Forelimb muscle (tissue), 1 donor: ENCODE measurements around the gene ESPNL. TPM values are rescaled to one million over a fixed set of nuclear protein-coding genes. Genes with fewer than 3 reads are reported as not detected.
"Not testable (repeated sequence)": the region's sequence is repeated elsewhere in the genome, so short reads cannot be mapped to it uniquely, and the experiment has no call there.

Source experiments
- DNase-seq: peaks from one replicate; pipeline ENCODE4 v3.0.0-alpha.2; 2013; ENCODE audit warnings: low read depth
- polyA plus RNA-seq: library from polyadenylated mRNA; unstranded; fragments of 120-200 nt; gene quantifications from one replicate; pipeline ENCODE4 v1.2.1, GENCODE V29; 2013; ENCODE audit not compliant: insufficient read length

The ESPNL gene
- polyA plus RNA-seq, 1 donor = 2.6 TPM

DNA sequence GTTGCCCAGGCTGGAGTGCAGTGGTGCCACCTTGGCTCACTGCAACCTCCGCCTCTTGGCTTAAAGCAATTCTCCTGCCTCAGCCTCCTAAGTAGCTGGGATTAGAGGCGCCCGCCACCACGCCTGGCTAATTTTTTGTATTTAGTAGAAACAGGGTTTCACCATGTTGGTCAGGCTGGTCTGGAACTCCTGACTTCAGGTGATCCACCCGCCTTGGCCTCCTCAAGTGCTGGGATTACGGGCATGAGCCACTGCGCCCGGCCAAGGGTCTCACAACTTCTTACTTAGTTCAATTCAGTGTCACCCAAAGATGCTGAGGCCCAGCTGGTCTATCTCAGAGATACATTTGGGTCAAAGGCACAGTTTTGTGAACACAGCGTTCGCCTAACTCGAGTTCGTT, 15.6 kb downstream of the ESPNL start:
- DNase-seq = not testable (repeated sequence)

GRCh38 chr2:238116298-238117198, 16.4 kb downstream of the ESPNL start:
- no peak for DNase-seq

DNA sequence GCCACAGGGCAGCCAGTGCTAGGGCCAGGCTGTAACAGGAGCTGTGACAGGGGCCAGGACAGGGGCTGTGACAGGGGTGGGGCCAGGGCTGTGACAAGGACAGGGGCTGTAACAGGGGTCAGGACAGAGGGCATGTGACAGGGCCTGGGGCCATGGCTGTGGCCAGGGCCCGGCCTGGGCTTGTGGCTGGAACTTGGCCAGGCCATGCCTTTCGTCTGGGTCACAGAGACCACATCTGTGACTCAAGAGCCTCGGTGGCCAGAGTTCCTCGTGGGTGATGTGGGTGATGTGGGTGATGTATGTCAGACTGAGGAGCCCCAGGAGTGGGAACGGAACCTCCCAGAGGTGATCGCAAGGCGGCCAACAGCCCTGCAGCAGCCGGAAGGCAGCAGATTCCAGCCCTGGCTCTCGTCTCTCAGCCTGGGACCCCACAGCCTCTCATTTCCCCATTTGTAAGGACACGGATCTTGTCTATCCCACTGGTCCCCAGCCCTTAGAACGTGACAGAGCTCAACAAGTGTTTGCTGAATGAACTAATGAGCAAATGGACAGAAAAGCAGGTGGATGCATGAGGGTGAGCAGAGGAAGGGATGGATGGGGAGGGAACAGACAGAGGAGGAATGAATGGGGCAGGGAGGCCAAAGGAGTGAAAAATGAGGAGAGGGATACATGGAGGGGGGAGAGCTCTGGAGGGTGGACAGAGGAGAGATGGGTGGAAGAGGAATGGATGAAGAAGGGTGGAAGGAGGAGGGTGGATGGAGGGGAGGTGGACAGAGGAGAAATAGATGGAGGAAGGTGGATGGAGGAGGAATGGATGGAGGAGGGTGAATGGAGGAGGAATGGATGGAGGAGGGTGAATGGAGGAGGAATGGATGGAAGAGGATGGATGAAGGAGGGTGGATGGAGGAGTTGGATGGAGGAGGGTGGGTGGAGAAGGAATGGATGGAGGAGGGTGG, 17.3 kb downstream of the ESPNL start:
- DNase-seq = no peak

- DNase-seq = no peak
Observed at GRCh38 chr2:238119756-238120462, 19.8 kb downstream of the ESPNL start.

- DNase-seq = no peak
Observed at GRCh38 chr2:238120463-238121298, 20.5 kb downstream of the ESPNL start.

GRCh38 chr2:238121511-238122286, 21.6 kb downstream of the ESPNL start:
- DNase-seq = no peak

DNA sequence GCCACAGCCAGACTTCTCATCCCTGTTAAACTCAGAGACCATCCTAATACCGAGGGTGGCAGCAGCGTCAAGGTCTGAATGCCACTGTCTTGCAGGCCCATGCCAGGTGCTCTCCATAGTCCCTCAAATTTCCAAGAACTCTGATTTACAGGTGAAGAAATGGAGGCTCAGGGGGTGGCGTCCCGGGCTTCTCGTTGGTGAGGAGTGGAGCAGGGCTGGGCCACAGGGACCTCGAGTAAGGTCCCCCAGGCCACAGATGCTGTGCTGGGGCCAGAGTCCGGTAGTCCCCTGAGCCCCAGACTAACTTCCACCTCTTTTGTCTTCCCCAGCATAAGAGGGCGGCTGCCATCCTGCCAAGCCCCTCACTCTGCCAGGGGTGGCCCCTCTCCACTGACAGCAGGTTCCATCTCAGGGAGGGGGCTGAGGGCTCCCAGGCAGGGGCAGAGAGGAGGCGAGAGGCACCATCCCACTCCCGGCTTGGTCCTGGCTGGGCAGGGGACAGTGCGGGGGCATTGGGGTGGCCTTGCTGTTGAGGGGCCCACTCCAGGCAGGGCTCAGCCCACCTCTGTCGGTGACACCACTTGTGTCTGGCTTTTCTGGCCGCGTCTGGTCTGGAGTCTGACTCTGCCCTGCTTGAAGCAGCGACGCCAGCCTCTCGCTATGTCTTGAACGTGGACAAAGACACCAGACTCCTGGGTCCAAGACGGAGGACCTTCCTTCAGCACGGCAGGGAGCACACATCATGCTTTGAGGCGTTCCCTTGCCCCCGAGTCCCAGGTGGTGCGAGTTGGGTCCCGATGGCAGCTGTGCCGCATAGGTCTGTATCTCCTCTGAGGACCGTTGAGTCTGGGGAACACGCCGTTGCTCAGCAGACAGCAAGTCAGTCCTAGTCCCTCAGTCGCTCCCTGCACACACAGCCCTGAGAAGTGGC, 22.4 kb downstream of the ESPNL start:
- DNase-seq = no peak

DNA sequence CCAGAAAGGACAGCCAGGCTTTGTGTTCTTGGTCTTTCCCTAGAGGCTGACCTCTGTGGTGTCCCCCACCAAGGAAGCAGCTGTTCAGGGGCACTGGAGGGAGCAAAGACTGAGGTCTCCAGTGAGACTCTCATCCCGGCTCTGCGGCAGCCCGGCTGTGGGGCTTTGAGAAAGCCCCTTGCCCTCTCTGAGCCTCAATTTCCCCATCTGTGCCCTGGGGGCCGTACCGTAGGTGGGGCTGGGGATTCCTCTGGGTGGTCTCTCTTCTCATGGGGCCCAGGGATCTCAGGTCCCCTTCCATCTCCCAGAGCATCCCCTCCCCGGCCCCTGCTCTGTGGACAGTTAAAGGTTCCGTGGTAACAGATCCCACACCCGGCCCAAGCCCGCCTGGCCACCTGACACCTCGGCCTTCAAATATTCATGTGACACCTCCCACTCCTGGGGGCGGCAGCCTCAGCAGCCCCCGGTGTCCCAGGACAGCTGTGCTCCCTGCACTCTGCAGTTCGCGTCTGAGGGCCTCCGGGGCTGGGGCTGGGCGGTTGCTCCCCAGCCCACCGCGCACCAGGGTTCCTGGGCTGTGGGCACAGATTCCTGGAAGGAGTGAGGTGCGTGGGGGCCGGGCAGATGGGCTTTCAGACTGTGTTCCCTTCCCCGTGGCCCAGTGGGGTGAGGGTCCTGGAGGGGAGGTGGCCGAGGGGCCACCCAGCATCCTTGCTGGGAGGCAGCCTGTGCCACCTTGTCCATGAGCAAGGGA, 23.3 kb downstream of the ESPNL start:
- no peak for DNase-seq

GRCh38 chr2:238123991-238124470, 23.9 kb downstream of the ESPNL start:
- DNase-seq = no peak

DNA sequence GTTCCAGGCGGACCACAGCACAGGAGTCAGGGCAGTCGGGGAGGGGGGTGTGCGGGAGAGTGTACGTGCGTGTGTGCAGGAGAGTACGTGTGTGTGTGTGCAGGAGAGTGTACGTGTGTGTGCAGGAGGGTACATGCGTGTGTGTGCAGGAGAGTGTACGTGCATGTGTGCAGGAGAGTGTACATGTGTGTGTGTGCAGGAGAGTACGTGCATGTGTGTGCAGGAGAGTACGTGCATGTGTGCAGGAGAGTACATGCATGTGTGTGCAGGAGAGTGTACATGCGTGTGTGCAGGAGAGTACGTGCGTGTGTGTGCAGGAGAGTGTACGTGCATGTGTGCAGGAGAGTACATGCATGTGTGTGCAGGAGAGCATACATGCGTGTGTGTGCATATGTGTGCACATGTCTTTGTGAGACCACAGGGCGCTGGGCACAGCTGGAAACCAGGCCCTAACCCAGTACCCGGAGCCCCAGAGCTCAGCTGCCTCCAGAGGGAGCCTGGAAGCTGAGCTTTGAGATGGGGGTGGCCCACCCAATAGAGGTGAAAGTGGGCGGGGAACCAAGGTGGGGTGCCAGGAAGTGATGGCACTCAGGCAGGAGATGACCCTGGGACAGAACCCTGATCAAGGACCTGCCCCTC, 24.5 kb downstream of the ESPNL start:
- DNase-seq = no peak

GRCh38 chr2:238125127-238125885, 25.2 kb downstream of the ESPNL start:
- DNase-seq = no peak

- DNase-seq = no peak
Observed at GRCh38 chr2:238126338-238126737, 26.2 kb downstream of the ESPNL start.

- no peak for DNase-seq
Observed at GRCh38 chr2:238126775-238127164, 26.6 kb downstream of the ESPNL start.

DNA sequence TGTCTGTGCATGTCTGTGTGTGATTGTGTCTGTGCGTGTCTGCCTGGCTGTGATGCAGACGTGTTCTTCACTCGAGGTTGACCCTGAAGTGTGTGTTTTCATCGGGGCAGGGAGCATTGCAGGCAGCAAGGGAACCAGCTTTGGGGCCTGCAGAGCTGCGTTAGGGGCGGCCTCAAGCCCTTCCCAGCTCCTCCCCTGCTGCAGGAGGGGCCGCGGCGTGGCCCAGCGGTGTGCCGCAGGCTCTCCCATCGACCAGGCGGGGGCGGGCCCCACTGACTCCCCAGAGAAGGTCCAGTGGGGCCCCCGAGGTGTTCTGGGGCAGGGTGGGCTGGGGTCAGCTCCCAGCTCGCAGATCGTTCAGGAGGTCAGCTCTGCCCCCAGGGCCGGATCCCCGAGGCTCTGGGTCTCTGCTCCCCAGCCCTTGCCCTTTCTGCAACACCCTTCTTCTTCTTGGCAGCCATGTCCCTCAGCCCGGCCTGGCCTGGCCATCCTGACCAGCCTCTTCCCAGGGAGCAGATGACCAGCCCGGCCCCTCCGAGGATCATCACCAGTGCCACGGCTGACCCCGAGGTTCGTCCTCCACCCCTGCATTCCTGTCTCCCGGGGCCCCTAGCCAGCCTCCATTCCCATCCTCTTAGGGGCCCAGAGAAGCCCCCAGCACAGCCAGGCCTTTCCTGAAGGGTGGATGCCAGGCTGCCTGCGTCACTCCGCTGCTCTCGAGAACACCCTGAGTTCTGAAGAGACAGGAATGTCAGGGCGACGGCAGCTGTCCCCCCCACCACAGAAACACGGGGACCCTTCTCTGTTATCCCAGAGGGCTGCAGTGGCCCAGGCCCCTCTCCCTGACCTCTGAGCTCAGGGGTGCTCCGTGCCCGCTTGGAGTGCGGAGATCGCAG, 27.3 kb downstream of the ESPNL start:
- DNase-seq = peak; percentile 28

DNA sequence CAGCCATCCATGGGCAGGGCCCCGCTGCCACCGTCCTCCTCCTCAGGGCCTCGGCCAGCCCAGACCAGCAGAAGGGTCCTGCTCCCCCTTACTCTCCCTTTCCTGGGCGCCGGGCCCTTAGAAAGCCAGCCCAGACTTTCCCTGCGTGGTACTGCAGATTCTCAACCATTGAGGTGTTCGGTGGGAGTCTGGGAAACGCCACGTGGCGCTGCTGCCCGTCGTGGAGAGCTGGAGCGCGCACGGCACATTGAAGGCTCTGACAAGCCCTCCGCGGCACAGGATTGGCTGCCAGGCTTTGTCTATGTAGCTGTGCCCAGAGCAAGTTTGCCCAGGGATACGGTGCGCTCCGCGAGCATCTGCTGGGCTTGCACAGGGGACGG, 27.9 kb downstream of the ESPNL start:
- DNase-seq = no peak

DNA sequence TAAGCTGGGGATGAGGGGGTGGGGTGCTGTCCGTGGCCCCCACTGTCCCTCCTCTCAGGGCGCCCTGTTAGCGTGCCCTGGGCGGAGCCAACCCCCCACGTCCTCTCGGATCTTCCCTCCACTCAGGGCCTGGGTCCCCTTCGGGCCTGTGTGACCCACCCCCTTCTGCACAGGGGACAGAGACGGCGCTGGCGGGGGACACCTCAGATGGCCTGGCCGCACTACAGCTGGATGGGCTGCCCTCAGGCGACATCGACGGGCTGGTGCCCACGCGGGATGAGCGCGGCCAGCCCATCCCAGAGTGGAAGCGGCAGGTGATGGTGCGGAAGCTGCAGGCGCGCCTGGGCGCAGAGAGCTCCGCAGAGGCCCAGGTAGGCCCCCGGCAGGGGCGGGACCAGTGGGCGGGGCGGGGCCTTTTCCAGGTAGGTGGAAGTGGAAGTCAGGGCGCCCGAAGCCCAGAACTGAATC, 28.4 kb downstream of the ESPNL start:
- DNase-seq = no peak
